IMR-90 (cell line): ENCODE data around the gene ALKBH3.

Source experiments
- BHLHE40 ChIP-seq: fragments of 150-350 bp; IDR thresholded peaks from 2 replicates; pipeline ENCODE4 v1.6.1; 2016; ENCODE audit warnings: mild to moderate bottlenecking, low read depth, low read length
- CEBPB ChIP-seq: IDR thresholded peaks from 2 replicates; pipeline ENCODE4 v1.6.1; 2012; ENCODE audit warnings: low read depth, low read length, improper control_type of control experiment
- FOS ChIP-seq: fragments of 150-350 bp; IDR thresholded peaks from 2 replicates; pipeline ENCODE4 v1.6.1; 2016; ENCODE audit warnings: low read depth, low read length
- MAFK ChIP-seq: IDR thresholded peaks from 2 replicates; pipeline ENCODE4 v1.6.1; 2012; ENCODE audit warnings: low read depth, low read length, improper control_type of control experiment
- MAZ ChIP-seq: IDR thresholded peaks from 2 replicates; pipeline ENCODE4 v1.6.1; 2012; ENCODE audit warnings: low read depth, mild to moderate bottlenecking, low read length, improper control_type of control experiment, moderate library complexity, borderline replicate concordance
- NFE2L2 ChIP-seq: fragments of 150-350 bp; IDR thresholded peaks from 2 replicates; pipeline ENCODE4 v1.6.1; 2016; ENCODE audit warnings: low read depth, mild to moderate bottlenecking, low read length
- POLR2A ChIP-seq: IDR thresholded peaks from 2 replicates; pipeline ENCODE4 v1.6.1; 2012; ENCODE audit warnings: mild to moderate bottlenecking, low read depth, low read length
- RAD21 ChIP-seq: IDR thresholded peaks from 2 replicates; pipeline ENCODE4 v1.6.1; 2012; ENCODE audit warnings: low read length, improper control_type of control experiment
- RCOR1 ChIP-seq: IDR thresholded peaks from 2 replicates; pipeline ENCODE4 v1.6.1; 2012; ENCODE audit warnings: mild to moderate bottlenecking, low read length, improper control_type of control experiment; ENCODE audit not compliant: insufficient replicate concordance
- SMC3 ChIP-seq: fragments of 150-350 bp; IDR thresholded peaks from 2 replicates; pipeline ENCODE4 v1.6.1; 2016; ENCODE audit warnings: low read depth, mild to moderate bottlenecking, antibody characterized with exemption, low read length, moderate library complexity
- USF2 ChIP-seq: fragments of 150-350 bp; IDR thresholded peaks from 2 replicates; pipeline ENCODE4 v1.6.1; 2017; ENCODE audit warnings: mild to moderate bottlenecking, antibody characterized with exemption, low read length, low read depth
- TF ChIP-seq, protein P1 (sequence below): conservative IDR thresholded peaks from 2 replicates; pipeline ENCODE4 v1.5.1; 2012; ENCODE audit warnings: mild to moderate bottlenecking, low read depth, low read length, improper control_type of control experiment
- TF ChIP-seq, protein P2 (sequence below): fragments of 150-350 bp; IDR thresholded peaks from 2 replicates; pipeline ENCODE4 v1.6.1; 2016; ENCODE audit warnings: low read depth, mild to moderate bottlenecking, low read length, moderate library complexity, borderline replicate concordance

DNA sequence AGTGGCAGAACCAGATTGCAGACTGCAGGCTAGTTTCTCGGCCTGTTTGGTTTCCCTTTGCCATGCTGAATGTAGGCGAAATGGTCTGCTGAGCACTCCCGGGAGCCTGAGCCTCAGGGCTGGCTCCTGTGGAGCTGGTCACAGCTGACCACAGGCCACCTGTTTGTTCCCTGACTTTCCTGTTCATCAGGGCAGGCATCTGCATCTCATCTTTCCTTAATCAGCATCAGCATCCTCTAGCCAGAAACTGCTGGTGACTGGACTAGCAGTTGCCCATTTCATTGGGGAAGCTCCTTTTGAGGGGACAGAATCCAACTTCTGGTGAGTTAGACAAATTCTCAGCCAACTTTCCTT lies 41.6 kb downstream of the ALKBH3 start:
- no peak for TF ChIP-seq BHLHE40
- TF ChIP-seq RAD21: no peak
- TF ChIP-seq USF2: no peak
- TF ChIP-seq, protein P1, sequence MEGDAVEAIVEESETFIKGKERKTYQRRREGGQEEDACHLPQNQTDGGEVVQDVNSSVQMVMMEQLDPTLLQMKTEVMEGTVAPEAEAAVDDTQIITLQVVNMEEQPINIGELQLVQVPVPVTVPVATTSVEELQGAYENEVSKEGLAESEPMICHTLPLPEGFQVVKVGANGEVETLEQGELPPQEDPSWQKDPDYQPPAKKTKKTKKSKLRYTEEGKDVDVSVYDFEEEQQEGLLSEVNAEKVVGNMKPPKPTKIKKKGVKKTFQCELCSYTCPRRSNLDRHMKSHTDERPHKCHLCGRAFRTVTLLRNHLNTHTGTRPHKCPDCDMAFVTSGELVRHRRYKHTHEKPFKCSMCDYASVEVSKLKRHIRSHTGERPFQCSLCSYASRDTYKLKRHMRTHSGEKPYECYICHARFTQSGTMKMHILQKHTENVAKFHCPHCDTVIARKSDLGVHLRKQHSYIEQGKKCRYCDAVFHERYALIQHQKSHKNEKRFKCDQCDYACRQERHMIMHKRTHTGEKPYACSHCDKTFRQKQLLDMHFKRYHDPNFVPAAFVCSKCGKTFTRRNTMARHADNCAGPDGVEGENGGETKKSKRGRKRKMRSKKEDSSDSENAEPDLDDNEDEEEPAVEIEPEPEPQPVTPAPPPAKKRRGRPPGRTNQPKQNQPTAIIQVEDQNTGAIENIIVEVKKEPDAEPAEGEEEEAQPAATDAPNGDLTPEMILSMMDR: no peak
- no peak for TF ChIP-seq POLR2A
- TF ChIP-seq MAZ: no peak
- TF ChIP-seq RCOR1: no peak
- no peak for TF ChIP-seq FOS
- TF ChIP-seq, protein P2, sequence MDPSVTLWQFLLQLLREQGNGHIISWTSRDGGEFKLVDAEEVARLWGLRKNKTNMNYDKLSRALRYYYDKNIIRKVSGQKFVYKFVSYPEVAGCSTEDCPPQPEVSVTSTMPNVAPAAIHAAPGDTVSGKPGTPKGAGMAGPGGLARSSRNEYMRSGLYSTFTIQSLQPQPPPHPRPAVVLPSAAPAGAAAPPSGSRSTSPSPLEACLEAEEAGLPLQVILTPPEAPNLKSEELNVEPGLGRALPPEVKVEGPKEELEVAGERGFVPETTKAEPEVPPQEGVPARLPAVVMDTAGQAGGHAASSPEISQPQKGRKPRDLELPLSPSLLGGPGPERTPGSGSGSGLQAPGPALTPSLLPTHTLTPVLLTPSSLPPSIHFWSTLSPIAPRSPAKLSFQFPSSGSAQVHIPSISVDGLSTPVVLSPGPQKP: no peak
- no peak for TF ChIP-seq NFE2L2
- no peak for TF ChIP-seq SMC3
- TF ChIP-seq CEBPB: no peak
- no peak for TF ChIP-seq MAFK
